Endothelial cell of hepatic sinusoid (primary cell): Measurements from ENCODE around the gene CCDC187.

Source experiments
- in situ Hi-C: cut with HindIII; loops from 2 replicates; pipeline ENCODE4 v1.10.0; 2017; ENCODE audit warnings: low sequenced_read_pairs

The CCDC187 gene

GRCh38 chr9:136313111-136314055 is 9.5 kb upstream of the CCDC187 start:
- in situ Hi-C loops = no loop called here

DNA sequence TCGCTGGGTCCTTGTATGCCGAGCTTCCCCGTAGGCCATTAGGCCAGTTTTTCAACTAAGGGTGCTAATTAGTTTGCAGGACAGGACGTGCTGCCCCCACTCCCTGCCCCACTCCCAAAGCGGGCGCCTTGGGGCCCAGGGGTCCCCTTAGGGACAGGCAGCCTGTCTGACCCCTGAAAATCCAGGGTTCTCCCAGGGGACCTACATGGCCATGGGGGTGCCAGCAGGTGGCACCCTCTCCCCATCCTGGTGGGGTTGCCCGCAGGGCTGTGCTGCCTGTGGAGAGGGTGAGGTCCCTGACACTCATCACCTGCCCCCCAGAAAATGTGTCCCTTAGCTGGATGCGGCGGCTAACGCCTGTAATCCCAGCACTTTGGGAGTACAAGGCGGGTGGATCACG is 8.5 kb upstream of the CCDC187 start:
- in situ Hi-C loops = no loop called here

DNA sequence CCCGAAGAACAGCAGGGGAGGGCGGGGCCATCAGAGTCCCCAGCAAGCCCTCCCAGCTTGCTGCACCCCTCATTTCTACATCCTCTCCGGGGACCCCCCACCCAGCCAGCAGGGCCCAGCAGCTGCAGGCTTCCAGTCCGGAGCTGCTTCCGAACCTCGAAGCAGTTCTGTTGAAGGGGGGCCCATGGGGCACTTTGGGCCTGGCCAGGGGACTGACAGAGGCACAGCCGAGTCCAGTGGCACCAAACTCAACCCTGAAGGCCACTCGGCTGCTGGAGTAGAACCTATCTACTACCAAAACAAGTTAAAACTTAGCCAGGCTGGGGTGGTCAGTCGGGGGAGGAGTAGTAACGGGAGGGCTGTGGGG is 8.1 kb upstream of the CCDC187 start:
- in situ Hi-C loops = no loop called here

DNA sequence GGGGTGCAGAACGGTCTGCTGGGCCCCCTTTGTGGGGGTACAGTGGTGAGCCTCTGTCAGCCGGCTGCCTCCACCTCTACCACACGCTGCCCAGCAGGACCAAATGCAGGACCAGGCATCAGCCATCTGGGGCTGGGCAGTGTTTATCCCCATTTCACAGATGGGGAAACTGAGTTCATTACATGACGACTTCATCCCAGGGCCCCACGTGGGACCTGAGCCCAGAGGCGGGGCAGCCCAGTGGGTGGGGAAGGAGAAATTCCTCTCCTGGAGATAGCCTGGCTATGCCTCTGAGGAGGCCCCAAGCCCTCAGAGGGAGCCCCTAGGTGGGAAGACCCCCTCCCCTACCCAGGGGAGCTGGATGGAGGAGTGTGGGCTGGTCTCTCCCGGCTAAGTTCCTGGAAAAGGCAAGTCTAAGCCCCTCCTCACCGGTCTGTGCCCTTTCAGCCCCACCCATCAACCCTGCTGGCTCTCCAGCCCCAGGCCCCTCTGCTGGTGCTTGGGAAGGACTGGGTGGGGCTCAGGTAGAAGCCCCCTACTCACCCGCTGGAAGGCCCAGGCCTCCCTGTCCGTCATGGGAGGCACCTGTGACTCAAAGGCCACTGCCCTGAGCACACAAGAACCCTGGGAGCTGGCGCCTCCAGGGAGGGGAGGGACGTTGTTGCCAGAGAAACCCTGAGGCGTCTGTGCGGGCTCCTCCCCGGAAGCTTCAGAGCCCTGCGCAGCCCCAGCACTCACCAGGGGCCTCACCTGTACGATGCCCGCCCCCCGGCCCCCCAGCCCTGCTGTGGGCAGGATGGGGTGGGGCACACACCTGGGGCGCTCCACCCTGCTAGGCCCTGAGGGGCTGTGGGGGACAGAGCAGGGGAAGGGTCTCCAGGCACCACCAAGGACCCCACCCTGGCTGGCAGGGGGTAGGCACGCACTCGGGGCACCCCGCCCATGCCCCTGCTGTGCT is 7.4 kb upstream of the CCDC187 start:
- in situ Hi-C loops = no loop called here

DNA sequence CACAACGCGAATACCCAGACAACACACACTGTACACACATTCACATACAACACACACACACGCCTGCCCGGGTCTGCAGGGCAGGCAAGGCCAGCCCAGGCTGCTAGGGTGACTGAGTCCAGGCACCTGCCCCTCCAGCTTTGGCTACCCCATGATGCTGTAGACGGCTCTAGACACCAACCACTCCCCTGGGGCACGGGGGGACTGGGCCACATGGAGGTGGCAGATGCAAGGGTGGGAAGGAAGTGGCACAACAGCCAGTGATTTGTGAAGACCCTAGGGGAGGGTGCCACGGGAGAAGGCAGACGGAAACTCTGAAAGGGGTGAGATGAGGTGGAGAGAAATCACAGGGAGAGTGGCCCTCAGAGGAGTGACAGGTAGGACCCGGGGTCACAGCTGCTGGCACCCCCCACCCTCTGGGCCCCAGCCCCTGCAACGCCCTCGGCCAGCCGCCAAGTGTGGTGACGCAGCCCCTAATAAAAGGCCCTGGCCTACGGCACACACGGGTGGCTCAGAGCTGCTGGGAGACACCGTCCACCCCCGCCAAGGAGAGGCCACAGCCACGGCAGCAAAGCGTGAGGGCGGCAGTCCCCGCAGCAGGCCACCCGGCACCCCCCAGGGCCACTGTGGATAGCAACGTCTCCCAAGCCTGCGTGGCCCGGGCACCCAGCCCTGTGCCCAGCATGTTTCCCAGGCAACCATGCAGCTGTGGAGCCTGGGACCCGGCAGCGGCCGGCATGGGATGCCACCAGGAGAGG is 6.6 kb upstream of the CCDC187 start:
- in situ Hi-C loops = no loop called here

DNA sequence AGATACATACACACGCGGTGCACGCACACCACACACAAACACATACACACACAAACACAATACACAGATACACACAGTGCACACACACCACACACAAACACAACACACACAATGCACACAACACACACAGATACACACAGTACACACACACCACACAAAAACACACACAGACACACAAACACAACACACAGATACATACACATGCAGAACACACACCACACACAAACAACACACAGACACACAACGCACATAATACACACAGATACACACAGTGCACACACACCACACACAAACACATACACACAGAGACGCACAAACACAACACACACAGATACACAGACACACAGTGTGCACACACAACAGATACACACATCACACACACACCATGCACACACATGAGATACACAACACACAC is 5.9 kb upstream of the CCDC187 start:
- in situ Hi-C loops = no loop called here

- in situ Hi-C loops = no loop called here
These were observed 5.4 kb upstream of the CCDC187 start for GRCh38 chr9:136309101-136309801.

GRCh38 chr9:136308702-136309053 is 4.8 kb upstream of the CCDC187 start:
- in situ Hi-C loops = no loop called here

DNA sequence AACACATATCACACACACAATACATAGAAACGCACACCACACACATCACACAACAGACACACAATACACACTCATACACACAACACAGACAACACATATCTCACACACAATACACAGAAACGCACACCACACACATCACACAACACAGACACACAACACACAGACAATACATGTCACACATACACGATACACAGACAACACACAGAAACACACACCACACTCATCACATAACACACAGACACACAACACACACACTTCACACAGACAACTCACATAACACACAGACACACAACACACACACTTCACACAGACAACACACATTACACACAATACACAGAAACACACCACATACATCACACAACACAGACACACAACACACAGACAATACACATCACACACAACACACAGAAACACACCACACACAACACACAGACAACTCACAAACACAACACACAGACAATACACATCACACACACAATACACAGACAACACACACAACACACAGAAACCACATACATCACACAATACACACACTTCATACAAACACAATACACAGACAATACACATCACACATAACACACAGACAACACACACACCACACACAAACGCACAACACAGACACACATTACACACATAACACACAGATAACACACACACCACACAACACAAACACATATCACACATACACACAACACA is 4.3 kb upstream of the CCDC187 start:
- in situ Hi-C loops = no loop called here

- in situ Hi-C loops = no loop called here
These were observed 3.4 kb upstream of the CCDC187 start for GRCh38 chr9:136307215-136307750.

DNA sequence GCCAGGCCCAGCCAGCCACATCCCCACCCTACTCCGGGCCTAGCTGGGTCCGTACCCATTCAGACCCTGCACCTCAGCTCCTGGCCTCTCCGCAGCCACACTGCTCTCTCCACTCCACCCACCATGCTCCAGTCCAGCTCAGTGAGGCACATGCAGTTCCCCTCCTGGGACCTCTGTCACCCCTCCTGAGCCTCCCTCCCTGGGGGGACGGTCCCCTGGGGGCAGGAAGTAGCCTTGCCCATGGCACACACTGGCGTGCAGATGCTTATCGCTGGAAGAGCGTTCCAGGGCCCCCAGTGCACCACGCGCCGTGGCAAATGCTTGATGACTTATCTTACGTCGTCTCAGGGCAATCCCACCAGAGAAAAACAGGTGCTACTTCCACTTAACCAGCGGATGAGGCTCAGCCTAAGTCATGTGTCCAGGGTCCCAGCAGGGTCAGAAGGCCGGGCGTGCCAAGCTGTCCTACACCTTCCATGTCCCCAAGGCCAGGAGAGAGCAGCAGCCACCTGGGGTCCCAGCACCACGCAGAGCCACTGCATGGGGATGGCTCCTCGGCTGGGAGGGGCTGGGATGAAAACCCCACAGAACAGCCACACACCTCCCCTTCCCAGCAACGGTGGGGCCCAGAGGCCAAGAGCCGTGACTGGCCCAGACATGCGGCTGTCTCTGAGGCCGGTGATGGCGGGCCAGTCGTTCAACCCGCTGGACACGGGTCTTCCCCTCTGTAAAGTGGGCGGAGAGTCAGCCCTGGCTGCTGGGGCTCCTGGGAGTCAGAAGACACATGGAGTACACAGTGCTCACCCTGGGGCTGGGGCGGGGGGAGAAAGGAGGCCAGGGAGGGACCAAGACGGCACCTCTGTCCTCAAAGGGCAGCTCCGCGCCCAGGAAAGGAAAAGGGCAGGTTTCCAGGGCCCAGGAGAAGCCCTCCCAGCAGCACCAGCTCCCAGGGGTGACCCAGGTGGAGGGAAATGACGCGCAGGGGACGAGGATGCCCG is 2.6 kb upstream of the CCDC187 start:
- in situ Hi-C loops = no loop called here

DNA sequence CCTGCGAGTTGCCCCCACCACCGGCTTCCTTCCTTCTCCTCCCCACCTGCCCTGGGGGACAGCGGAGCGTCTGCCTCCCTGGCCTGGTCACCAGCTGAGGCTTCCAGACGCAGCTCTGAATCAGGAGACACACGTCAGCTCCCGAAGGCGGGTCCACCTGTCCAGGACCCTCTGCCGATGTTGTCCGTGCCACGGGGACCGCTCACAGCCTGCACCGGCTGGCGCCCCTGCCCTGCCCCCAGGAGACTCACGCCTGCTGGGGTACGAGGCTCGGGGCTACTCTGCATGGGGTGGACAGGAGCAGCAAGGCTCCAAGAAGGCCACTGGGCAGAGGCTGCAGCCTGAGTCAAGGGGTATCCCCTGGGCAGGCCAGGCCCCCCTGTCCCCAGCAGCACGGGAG is 1.9 kb upstream of the CCDC187 start:
- in situ Hi-C loops = no loop called here

DNA sequence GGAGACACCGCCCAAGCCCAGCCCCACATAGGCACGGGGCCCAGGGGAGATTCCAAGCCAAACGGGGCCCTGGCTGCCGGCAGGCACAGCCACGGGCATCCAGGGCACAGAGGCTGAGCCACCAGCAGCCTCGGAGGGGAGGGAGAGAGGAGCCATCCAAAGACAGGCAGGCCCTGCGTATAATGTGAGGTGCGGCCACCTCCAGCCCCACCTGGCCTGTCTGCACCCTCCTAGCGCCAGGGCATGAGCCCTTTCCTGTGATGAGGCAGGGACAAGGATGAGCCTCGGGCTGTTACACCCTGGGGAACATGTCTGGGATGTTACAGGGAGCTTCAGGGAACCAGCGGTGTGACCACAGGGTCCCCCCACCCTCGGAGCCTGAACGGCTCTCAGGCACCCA is 1.1 kb upstream of the CCDC187 start:
- in situ Hi-C loops = no loop called here

DNA sequence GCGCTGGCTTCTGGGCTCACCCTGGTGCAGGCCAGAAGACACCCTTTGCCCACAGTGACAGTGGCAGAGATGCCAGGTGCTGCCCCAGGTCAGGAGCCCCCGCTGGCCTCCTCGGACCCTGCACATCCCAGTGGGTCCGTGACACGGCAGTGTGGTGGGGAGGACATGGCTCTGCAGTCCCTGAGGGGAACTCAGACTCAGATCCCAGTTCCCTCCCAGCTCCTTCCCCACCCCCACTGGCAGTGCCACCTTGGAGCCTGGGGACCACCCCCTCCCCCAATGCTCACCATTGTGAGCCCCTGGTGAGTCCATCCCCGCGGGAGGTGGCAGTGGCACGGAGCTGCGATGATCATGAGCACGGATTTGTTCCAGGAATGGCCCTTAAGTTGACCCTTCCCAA is 562 bp upstream of the CCDC187 start:
- in situ Hi-C loops = no loop called here

DNA sequence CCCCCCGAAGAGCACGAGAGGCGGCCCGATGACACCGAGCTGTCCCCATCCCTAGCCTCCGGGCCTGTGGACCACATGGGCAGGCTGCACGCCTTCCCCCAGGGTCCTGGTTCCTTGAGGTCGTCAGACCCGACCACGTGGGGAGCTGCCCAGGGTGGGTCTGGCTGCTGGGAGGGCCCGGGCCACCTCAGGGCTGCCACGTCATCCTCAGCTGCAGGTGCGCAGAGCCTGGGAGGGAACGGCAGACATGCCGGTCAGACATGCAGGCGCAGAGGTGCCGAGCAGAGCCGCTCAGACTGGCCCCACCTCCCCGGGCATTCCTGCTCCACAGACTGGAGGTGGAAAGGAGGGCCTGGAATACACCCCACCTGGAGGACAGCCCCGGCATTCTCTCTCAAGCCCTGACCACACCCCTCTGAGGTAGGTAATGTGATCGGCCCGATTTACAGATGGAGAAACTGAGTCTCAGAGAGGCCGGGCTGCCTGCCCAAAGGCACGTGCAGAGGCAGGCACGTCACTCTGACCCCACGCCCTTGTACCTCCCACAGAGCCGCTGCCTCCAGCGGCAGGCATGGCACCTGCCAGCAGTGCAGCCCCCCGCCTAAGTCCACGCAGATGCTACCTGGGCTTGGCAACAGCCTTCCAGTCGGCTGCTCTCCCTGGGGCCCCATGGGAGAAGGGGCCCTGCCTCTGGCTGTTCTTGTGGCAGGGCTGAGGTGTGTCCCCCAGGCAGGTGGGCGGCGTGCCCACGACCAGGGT is 649 bp downstream of the CCDC187 start:
- in situ Hi-C loops = no loop called here

DNA sequence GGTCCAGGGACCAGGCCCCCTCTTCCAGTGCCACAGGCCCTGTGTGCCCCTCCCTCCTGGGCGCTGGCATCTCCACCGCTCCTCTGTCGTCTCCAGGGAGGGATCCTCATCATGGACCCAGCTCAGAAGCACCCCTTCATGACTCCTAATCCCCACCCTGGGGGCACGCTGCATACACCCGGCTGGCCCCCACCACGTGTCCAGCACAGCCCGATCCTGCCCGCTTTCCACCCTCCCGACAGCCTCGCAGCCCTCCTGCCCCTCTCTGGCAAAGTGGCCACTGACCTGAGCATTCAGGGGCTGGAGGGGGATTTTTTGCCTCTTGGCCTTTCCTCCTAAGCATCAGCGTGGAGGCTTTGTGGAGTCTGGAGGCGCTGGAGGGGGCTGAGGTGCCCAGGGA is 1.4 kb downstream of the CCDC187 start:
- in situ Hi-C loops = no loop called here

GRCh38 chr9:136300866-136301265 is 3.0 kb downstream of the CCDC187 start:
- in situ Hi-C loops = no loop called here
